Tibial artery (tissue), 4 donors: ENCODE measurements around the gene DCAKD.
A peak's percentile ranks its signal among the peaks of the same experiment; 100 is the strongest.

Experiments used
- DNase-seq, 2 donors: peaks; one replicate each; pipeline ENCODE4 v3.0.0-alpha.2; 2019
- H3K27ac ChIP-seq, 2 donors: fragments of 200-600 bp; sonication (generic) in 1 of 2; 1 replicate in 1 of 2; 2 replicates in 1 of 2; pipeline ENCODE4 v1.5.1; 2018 to 2019; ENCODE audit warnings: mild to moderate bottlenecking in 1 of 2
- H3K27me3 ChIP-seq, 2 donors: fragments of 200-600 bp; sonication (generic) in 1 of 2; one replicate each; pipeline versions ENCODE4 v1.5.1 to v1.6.0; 2016 to 2019
- H3K36me3 ChIP-seq, 3 donors: fragments of 200-600 bp; sonication (generic) in 2 of 3; one replicate each; pipeline ENCODE4 v1.5.1; 2016 to 2019; ENCODE audit warnings: mild to moderate bottlenecking in 2 of 3
- H3K4me1 ChIP-seq, 4 donors: fragments of 200-600 bp; sonication (generic) in 2 of 4; 1 replicate in 3 of 4; 2 replicates in 1 of 4; pipeline ENCODE4 v1.5.1; 2016 to 2019
- H3K4me3 ChIP-seq, 2 donors: fragments of 200-600 bp; sonication (generic) in 1 of 2; 1 replicate in 1 of 2; 2 replicates in 1 of 2; pipeline ENCODE4 v1.5.1; 2018 to 2019; ENCODE audit warnings: mild to moderate bottlenecking in 2 of 2
- H3K9me3 ChIP-seq, 3 donors: fragments of 200-600 bp; sonication (generic) in 1 of 3; one replicate each; pipeline ENCODE4 v1.5.1; 2016 to 2019
- intact Hi-C: fragments of 100-400 bp; cut with DNase I; formaldehyde crosslinking; loops from one replicate; pipeline ENCODE4 v1.15.0; 2023; ENCODE audit warnings: low total_unique reads
- TF ChIP-seq, protein P1 (sequence below), 2 experiments: fragments of 200-600 bp in 1 of 2; fragments of 450-650 bp in 1 of 2; IDR thresholded peaks; one replicate each; pipeline ENCODE4 v1.5.1; 2017 to 2019; ENCODE audit warnings: antibody characterized with exemption in 2 of 2, mild to moderate bottlenecking in 1 of 2, moderate library complexity in 1 of 2

The DCAKD gene

DNA sequence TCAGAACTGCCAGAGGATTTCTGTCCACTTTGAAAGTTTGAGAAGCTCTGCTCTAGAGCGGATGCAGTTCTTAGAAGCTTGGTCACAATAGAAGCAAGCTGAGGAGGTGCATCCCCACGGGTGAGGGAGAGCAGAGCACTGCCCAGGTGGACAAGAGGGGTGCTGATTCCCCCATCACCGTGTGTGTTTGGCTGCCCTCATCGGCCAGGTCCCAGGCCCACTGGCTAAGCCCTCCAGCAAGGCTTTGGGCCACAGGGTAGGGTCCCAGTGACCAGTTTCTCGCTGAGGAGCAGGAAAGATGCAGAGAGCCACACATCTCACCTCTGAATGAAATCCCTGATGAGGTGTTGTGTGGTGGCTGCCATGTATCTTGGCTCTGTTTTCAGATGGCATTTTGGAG, 36.5 kb upstream of the DCAKD start:
- intact Hi-C loops = no loop called here
- no peaks in the 10 kb centered on the region for H3K27me3 ChIP-seq
- peaks cover 57 to 75% (median 74%) of the 10 kb centered on the region in 3 donors for H3K36me3 ChIP-seq
- no peak overlapping the region for H3K4me3 ChIP-seq
- H3K4me1 ChIP-seq = peaks cover 4 to 69% (median 53%) of the 10 kb centered on the region in 4 donors
- no peaks in the 10 kb centered on the region for H3K9me3 ChIP-seq
- DNase-seq = no peak
- H3K27ac ChIP-seq = peak overlapping the region; percentile 84 to 87
- TF ChIP-seq, protein P1, sequence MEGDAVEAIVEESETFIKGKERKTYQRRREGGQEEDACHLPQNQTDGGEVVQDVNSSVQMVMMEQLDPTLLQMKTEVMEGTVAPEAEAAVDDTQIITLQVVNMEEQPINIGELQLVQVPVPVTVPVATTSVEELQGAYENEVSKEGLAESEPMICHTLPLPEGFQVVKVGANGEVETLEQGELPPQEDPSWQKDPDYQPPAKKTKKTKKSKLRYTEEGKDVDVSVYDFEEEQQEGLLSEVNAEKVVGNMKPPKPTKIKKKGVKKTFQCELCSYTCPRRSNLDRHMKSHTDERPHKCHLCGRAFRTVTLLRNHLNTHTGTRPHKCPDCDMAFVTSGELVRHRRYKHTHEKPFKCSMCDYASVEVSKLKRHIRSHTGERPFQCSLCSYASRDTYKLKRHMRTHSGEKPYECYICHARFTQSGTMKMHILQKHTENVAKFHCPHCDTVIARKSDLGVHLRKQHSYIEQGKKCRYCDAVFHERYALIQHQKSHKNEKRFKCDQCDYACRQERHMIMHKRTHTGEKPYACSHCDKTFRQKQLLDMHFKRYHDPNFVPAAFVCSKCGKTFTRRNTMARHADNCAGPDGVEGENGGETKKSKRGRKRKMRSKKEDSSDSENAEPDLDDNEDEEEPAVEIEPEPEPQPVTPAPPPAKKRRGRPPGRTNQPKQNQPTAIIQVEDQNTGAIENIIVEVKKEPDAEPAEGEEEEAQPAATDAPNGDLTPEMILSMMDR (IDR thresholded peaks at IDR 0.05) = no peak

DNA sequence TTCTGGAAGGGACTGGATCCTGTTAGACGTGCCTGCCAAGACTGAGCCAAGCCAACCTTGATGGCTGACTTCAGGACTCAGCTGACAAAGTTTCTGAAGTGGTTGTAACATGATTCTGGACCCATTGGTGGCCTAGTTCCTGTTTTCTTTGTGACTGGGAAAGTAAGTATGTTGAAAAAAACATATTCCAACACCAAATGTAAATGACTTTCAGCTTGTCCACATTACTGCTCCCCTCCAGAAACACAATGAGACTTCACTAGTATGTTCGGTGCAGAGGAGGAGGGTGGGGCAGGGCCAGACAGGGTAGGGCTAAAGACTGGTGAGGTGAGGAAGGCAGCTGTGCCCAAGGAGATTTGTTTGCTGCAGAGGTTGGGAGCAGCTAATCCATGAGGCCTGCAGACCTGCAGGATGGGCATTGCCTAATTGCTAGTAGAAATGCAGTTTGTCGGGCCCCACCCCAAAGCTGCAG, 36.1 kb upstream of the DCAKD start:
- no peaks in the 10 kb centered on the region for H3K9me3 ChIP-seq
- peak; percentile 57 to 81 for DNase-seq
- peaks cover 4 to 64% (median 50%) of the 10 kb centered on the region in 4 donors for H3K4me1 ChIP-seq
- H3K36me3 ChIP-seq = peaks cover 61 to 79% (median 79%) of the 10 kb centered on the region in 3 donors
- H3K27ac ChIP-seq = peak overlapping the region; percentile 84 to 87
- intact Hi-C loops = no loop called here
- H3K4me3 ChIP-seq = no peak overlapping the region
- TF ChIP-seq, protein P1 (IDR thresholded peaks at IDR 0.05) = no peak
- no peaks in the 10 kb centered on the region for H3K27me3 ChIP-seq

DNA sequence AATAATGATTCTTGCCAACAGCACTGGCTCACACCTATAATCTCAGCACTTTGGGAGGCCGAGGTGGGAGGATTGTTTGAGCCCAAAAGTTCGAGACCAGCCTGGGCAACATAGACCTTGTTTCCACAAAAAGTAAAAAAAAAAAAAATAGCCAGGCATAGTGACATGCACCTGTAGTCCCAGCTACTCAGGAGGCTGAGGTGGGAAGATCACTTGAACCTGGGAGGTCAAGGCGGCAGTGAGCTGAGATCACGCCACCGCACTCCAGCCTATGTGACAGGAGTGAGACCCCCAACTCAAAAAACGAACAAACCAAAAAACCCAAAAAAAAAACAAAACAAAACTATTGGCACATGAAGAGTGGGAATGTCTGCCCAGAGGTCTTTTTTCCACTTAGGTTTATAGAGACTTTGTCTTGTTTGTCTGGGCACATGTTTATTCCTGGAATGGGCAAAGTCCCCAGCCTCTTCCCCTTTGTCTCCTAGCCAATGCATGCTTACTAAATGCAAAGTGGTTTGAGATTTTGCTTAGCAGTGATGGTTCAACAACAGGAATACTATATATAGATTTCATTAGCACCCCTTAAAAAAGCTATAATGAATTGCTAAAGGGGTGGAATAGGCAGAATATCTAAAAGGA, 35.6 kb upstream of the DCAKD start:
- no peak overlapping the region for H3K4me3 ChIP-seq
- peaks cover 4 to 59% (median 44%) of the 10 kb centered on the region in 4 donors for H3K4me1 ChIP-seq
- intact Hi-C loops = no loop called here
- H3K36me3 ChIP-seq = peaks cover 67 to 85% (median 82%) of the 10 kb centered on the region in 3 donors
- H3K27me3 ChIP-seq = no peaks in the 10 kb centered on the region
- H3K27ac ChIP-seq = peak overlapping the region; percentile 84 to 87
- no peak for DNase-seq
- TF ChIP-seq, protein P1 (IDR thresholded peaks at IDR 0.05) = no peak
- H3K9me3 ChIP-seq = no peaks in the 10 kb centered on the region

DNA sequence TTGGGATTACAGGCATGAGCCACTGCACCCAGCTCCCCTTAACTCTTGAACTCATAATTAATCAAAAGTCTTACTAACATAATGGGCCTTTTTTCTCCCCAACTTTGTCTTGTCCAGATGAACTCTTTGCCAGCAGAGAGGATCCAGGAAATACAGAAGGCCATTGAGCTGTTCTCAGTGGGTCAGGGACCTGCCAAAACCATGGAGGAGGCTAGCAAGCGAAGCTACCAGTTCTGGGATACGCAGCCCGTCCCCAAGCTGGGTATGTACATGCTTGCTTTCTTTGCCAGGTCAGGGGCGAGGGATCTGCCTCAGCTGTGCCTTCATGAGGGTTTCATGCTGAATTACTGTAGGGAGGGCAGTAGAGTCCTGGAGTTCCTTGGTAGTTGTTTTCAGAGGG, 35.0 kb upstream of the DCAKD start:
- intact Hi-C loops = no loop called here
- Histone ChIP-seq H3K27me3 (no peaks in the 10 kb centered on the region), H3K27ac (peak overlapping the region; percentile 84 to 87), H3K4me1 (peaks cover 4 to 55% (median 38%) of the 10 kb centered on the region in 4 donors), H3K4me3 (no peak overlapping the region), H3K9me3 (no peaks in the 10 kb centered on the region), H3K36me3 (peaks cover 73 to 90% (median 82%) of the 10 kb centered on the region in 3 donors)
- no peak for DNase-seq
- TF ChIP-seq, protein P1 (IDR thresholded peaks at IDR 0.05) = no peak

DNA sequence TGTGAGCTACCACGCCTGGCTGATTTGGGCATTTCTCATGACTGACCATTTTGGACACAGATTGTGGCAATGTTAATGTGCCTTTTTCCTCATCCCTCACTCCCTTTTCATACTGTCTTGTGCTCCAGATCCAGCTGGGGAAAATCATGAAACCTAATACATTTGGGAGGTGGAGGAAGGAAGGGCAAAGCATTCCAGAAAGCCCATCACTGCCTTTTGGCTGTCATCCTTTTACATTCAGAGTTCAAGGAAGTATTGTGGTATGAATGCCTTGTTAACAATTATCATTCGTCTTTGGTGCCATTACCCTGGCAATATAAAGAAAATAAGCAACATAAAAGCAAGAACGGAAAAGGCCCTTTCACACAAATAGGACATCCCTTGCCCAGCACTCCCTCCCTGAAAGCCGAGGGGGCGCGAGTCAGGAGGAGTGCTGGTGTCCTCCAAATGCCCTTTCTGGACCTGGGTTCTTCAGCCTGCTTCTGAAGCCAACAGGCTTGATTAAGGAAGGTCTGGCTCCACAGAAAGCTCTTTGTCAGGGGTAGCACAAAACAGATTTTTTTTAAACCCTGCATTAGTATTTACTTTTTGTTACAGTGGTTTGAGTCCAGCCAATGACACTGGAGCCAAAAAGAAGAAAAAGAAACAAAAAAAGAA, 29.7 kb upstream of the DCAKD start:
- TF ChIP-seq, protein P1 (IDR thresholded peaks at IDR 0.05) = no peak
- H3K4me3 ChIP-seq = no peak overlapping the region
- no peak overlapping the region for H3K27ac ChIP-seq
- DNase-seq = no peak
- peaks cover 46 to 71% (median 56%) of the 10 kb centered on the region in 3 donors for H3K36me3 ChIP-seq
- H3K9me3 ChIP-seq = no peaks in the 10 kb centered on the region
- peaks cover 0 to 26% (median 10%) of the 10 kb centered on the region in 4 donors for H3K4me1 ChIP-seq
- no peaks in the 10 kb centered on the region for H3K27me3 ChIP-seq
- intact Hi-C loops = no loop called here
